ENCODE results near the gene DCAF11.
"Not testable (repeated sequence)": the region's sequence is repeated elsewhere in the genome, so short reads cannot be mapped to it uniquely, and the experiment has no call there.

The DCAF11 gene

DNA sequence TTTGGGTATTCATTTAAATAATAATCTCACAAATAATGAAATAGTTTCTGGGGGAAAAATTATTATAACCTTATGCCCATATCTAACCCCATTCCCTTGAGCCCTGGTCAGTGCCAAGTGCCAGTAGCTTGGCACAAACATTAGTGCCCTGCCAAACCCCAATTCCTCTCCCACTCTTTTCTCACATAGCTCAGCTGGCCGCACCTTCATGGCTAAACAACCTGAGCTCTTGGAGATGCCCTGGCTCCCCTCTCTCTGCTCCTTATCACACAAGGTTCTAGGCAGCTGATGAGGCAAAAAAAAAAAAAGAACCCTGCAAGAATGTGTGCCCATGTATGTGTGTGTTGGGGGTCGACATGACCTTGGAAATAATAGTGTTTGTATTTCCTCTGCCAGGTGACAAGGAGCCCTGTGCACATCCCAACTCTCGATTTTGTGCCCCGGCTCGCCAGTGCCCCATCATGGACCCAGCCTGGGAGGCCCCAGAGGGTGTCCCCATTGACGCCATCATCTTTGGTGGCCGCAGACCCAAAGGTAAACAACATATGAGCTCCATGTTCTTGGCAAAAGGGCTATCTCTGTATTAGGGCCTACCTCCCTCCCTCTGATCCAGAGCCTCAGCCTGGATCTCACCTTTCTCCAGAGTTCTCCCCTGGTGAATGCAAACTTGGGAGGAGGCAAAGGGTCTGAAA is 12.1 kb upstream of the DCAF11 start:
- no peak for DNase-seq (ENCODE audit: low read depth)
- no peak for TF ChIP-seq CTCF (IDR thresholded peaks at IDR 0.05; ENCODE audit: insufficient read depth, low read depth, low read length, missing control alignments)
- H3K4me3 ChIP-seq (ENCODE audit: low read depth, low read length), result no peak overlapping the region

DNA sequence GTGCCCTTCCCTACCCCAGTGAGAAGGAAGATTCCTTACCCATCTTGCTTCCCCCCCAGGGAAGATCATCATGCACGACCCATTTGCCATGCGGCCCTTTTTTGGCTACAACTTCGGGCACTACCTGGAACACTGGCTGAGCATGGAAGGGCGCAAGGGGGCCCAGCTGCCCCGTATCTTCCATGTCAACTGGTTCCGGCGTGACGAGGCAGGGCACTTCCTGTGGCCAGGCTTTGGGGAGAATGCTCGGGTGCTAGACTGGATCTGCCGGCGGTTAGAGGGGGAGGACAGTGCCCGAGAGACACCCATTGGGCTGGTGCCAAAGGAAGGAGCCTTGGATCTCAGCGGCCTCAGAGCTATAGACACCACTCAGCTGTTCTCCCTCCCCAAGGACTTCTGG is 11.1 kb upstream of the DCAF11 start:
- TF ChIP-seq CTCF (IDR thresholded peaks at IDR 0.05; ENCODE audit: insufficient read depth, low read depth, low read length, missing control alignments), result no peak
- DNase-seq (ENCODE audit: low read depth), result no peak
- no peak overlapping the region for H3K4me3 ChIP-seq (ENCODE audit: low read depth, low read length)

DNA sequence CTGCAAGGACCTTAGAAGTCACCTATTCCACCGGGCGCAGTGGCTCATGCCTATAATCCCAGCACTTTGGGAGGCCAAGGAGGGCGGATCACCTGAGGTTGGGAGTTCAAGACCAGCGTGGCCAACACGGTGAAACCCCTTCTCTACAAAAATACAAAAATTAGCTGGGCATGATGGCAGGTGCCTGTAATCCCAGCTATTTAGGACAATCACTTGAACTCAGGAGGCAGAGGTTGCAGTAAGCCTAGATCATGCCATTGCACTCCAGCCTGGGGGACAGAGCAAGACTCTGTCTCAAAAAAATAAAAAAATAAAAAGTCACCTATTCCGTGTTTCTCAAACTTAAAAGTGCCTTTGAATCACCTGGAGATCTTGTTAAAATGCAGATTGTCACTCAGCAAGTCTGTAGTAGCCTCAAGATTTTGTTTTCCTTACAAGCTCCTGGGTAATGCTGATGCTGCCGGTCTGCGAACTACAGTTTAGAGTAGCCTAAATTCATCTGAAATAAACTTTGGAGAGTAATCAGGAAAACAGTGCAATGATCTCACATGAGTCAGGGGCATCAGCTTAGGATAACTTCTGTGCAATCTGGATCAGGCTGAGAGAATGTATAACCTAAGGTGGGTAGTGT is 8.9 kb upstream of the DCAF11 start:
- DNase-seq (ENCODE audit: low read depth); H3K4me3 ChIP-seq (ENCODE audit: low read depth, low read length): not testable (repeated sequence)

DNA sequence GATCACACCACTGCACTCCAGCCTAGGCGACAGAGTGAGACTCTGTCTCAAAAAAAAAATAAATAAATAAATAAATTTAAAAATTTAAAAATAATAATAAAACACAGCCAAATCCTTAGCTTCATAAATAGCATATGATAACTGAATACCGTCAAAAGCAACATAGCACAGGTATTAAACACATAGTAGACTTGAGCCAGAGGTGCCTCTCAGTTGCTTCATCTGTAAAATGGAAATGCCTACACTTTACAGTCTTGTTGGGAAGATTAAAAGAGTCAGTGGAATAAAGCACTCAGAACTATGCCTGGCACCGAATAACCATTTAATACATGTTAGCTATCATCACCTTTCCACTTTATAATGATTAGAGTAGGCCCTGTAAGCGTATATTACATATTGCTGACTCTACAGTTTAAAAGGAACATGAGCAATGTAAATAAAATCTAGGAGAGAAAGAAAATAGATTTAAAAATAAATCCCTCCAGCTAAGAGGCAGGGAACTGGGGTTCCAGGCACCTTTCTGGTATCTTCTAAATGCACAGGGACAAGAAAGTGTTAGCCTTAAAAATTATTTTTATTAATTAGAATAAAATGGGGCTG is 7.8 kb upstream of the DCAF11 start:
- no peak for TF ChIP-seq CTCF (IDR thresholded peaks at IDR 0.05; ENCODE audit: insufficient read depth, low read depth, low read length, missing control alignments)
- DNase-seq (ENCODE audit: low read depth), result no peak
- H3K4me3 ChIP-seq (ENCODE audit: low read depth, low read length), result no peak overlapping the region

- no peak overlapping the region for H3K4me3 ChIP-seq (ENCODE audit: low read depth, low read length)
- DNase-seq (ENCODE audit: low read depth), result no peak
- TF ChIP-seq CTCF (IDR thresholded peaks at IDR 0.05; ENCODE audit: insufficient read depth, low read depth, low read length, missing control alignments), result no peak
These were observed 6.2 kb upstream of the DCAF11 start for GRCh38 chr14:24108336-24108874.

GRCh38 chr14:24110060-24110459 is 4.5 kb upstream of the DCAF11 start:
- no peak for TF ChIP-seq CTCF (IDR thresholded peaks at IDR 0.05; ENCODE audit: insufficient read depth, low read depth, low read length, missing control alignments)
- H3K4me3 ChIP-seq (ENCODE audit: low read depth, low read length), result no peak overlapping the region
- DNase-seq (ENCODE audit: low read depth), result no peak

- no peak overlapping the region for H3K4me3 ChIP-seq (ENCODE audit: low read depth, low read length)
- no peak for DNase-seq (ENCODE audit: low read depth)
- no peak for TF ChIP-seq CTCF (IDR thresholded peaks at IDR 0.05; ENCODE audit: insufficient read depth, low read depth, low read length, missing control alignments)
These were observed 4.1 kb upstream of the DCAF11 start for GRCh38 chr14:24110523-24110922.
